VCaP (cell line): Measurements from ENCODE around the gene CAMK2B.

Source experiments
- H3K27ac ChIP-seq: fragments of 450-650 bp; 2 replicates; pipeline ENCODE4 v1.5.1; 2017
- CTCF ChIP-seq: fragments of 450-650 bp; conservative IDR thresholded peaks from 2 replicates; pipeline ENCODE4 v1.5.1; 2017; ENCODE audit warnings: mild to moderate bottlenecking, moderate library complexity

Gene CAMK2B

GRCh38 chr7:44325201-44325671 lies at the start of gene CAMK2B:
TSS of gene CAMK2B (minus strand) at chr7:44325594. CDS start at chr7:44325421, 173 bp downstream.
- TF ChIP-seq CTCF: no peak
- H3K27ac ChIP-seq: peak within 1 kb of the TSS; percentile 94

DNA sequence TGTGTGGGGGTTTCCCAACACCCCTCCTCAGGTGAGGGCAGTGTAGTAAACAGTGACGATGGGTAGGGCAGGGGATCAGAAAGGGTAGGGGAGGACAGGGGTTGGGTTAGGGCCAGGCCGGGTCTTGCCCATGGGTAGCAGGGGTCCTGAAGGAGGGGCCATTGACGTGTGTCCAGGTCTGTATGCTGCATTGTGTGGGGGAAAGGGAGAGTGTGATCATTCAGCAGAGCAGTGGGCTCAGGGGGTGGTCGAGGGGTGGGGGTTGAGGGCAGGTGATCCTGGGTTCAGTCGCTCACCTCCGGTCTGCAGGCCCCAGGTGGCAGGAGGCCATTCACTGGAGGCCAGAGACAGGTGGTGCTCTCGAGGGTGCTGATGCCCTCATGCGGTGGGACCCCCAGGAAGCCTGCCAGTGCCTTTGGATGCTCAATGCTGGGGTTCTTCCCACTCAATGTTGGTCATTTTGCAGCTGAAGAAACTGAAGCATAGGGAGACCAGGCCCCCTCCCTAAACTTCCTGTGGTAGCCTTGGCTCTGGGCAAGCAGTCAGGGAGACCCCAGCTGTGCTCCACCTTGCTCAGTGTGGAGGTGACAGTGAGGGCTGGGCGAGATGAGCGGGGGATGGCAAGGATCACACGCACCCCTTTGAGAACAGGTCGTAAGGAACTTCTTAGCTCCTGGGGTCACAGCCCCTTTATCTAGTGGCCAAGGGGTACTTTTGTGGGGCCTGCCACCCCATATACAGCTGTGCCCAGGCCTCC lies 48.8 kb upstream of the CAMK2B start:
- no peak for TF ChIP-seq CTCF
- H3K27ac ChIP-seq: no peak overlapping the region

DNA sequence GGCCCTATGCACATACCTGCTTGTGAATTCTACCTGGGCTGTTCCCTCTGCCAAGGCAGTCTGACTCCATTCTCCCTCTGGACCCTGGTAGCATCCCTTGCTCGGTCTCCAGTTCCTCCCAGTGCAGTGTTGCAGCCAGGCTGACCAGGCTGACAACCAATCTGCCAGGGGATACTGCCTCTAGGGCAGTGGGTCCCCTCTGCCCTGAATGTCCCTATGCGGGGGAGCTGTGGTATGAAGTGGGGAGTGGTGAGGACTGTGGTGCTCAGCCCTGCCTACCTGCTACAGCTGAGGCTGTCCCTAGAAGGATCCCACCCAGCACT lies 48.0 kb upstream of the CAMK2B start:
- no peak for TF ChIP-seq CTCF
- no peak overlapping the region for H3K27ac ChIP-seq

GRCh38 chr7:44372560-44373417 lies 47.4 kb upstream of the CAMK2B start:
- no peak overlapping the region for H3K27ac ChIP-seq
- TF ChIP-seq CTCF: no peak

- no peak for TF ChIP-seq CTCF
- H3K27ac ChIP-seq: no peak overlapping the region
Measured at GRCh38 chr7:44368885-44369284, 43.5 kb upstream of the CAMK2B start.

DNA sequence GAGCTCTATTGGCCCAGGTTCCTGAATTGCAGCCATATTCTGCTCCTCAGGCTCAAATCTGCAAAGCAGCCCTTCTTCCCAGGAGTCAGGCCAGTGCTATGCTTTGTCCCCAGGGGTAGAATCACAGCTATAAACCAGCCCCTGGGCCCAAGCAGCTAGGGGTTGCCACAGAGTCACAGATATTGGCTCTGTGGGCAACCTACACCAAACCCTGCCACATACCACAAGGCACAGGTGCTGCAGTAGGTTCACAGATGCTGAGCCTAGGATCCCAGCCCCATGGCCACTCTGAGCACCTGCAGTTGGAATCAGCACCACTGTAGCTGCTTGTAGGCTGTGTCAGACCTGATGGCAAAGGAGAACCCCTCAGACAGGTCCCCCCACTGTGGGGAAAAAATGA lies 43.1 kb upstream of the CAMK2B start:
- TF ChIP-seq CTCF: no peak
- no peak overlapping the region for H3K27ac ChIP-seq

- no peak for TF ChIP-seq CTCF
- no peak overlapping the region for H3K27ac ChIP-seq
Measured at GRCh38 chr7:44367475-44368043, 42.2 kb upstream of the CAMK2B start.
